HG03064 (cell line): Measurements from ENCODE around the gene TRPM1.
"Not testable (repeated sequence)": the region's sequence is repeated elsewhere in the genome, so short reads cannot be mapped to it uniquely, and the experiment has no call there.

Experiments used
- ATAC-seq: cut with Tn5 transposase; IDR thresholded peaks from one replicate; pipeline ENCODE4 v1.9.1; 2021; ENCODE audit warnings: low read depth; ENCODE audit not compliant: unreplicated experiment

The TRPM1 gene

GRCh38 chr15:31127596-31128261 lies 26.2 kb upstream of the TRPM1 start:
- ATAC-seq, result no peak

GRCh38 chr15:31125061-31125460 lies 23.5 kb upstream of the TRPM1 start:
- ATAC-seq, result no peak

GRCh38 chr15:31116423-31117030 lies 15.0 kb upstream of the TRPM1 start:
- no peak for ATAC-seq

GRCh38 chr15:31111091-31111647 lies 9.6 kb upstream of the TRPM1 start:
- ATAC-seq, result no peak

GRCh38 chr15:31108836-31109235 lies 7.3 kb upstream of the TRPM1 start:
- no peak for ATAC-seq

GRCh38 chr15:31106495-31107300 lies 5.2 kb upstream of the TRPM1 start:
- ATAC-seq, result no peak

GRCh38 chr15:31104003-31104402 lies 2.5 kb upstream of the TRPM1 start:
- no peak for ATAC-seq

- no peak for ATAC-seq
Observed at GRCh38 chr15:31102374-31103342, 1.1 kb upstream of the TRPM1 start.

GRCh38 chr15:31102039-31102321 lies 455 bp upstream of the TRPM1 start:
- ATAC-seq, result no peak

- ATAC-seq, result no peak
Observed at GRCh38 chr15:31100738-31101137, 787 bp downstream of the TRPM1 start.

- ATAC-seq, result no peak
Observed at GRCh38 chr15:31098953-31099740, 2.4 kb downstream of the TRPM1 start.

- no peak for ATAC-seq
Observed at GRCh38 chr15:31098491-31098917, 3.0 kb downstream of the TRPM1 start.

GRCh38 chr15:31096563-31096962 lies 5.0 kb downstream of the TRPM1 start:
- ATAC-seq, result no peak

- ATAC-seq, result no peak
Observed at GRCh38 chr15:31091481-31091880, 10.0 kb downstream of the TRPM1 start.

- ATAC-seq, result no peak
Observed at GRCh38 chr15:31090766-31091165, 10.8 kb downstream of the TRPM1 start.

- ATAC-seq, result no peak
Observed at GRCh38 chr15:31089368-31090047, 12.0 kb downstream of the TRPM1 start.

GRCh38 chr15:31088672-31089367 lies 12.7 kb downstream of the TRPM1 start:
- ATAC-seq, result no peak

GRCh38 chr15:31088041-31088440 lies 13.5 kb downstream of the TRPM1 start:
- ATAC-seq, result not testable (repeated sequence)
